Osteocyte (in vitro differentiated cells): Measurements from ENCODE around the gene TRIP10. TPM values are rescaled to one million over a fixed set of nuclear protein-coding genes. Genes with fewer than 3 reads are reported as not detected.
A peak's percentile ranks its signal among the peaks of the same experiment; 100 is the strongest.

Experiments
- DNase-seq: peaks from one replicate; pipeline ENCODE4 v3.0.0; 2021; ENCODE audit warnings: mixed read lengths; ENCODE audit not compliant: unreplicated experiment; ENCODE audit errors: extremely low spot score
- H3K27ac Mint-ChIP-seq: one replicate; pipeline ENCODE4 v1.8.0; 2021; ENCODE audit warnings: mild to moderate bottlenecking, mixed read lengths; ENCODE audit not compliant: unreplicated experiment
- H3K27me3 Mint-ChIP-seq: one replicate; pipeline ENCODE4 v1.8.0; 2021; ENCODE audit warnings: mixed read lengths; ENCODE audit not compliant: unreplicated experiment
- H3K36me3 Mint-ChIP-seq: one replicate; pipeline ENCODE4 v1.8.0; 2021; ENCODE audit warnings: mixed read lengths; ENCODE audit not compliant: unreplicated experiment
- H3K4me1 Mint-ChIP-seq: one replicate; pipeline ENCODE4 v1.8.0; 2021; ENCODE audit warnings: mixed read lengths; ENCODE audit not compliant: unreplicated experiment
- H3K4me3 Mint-ChIP-seq: one replicate; pipeline ENCODE4 v1.8.0; 2021; ENCODE audit warnings: mild to moderate bottlenecking, moderate library complexity, mixed read lengths; ENCODE audit not compliant: unreplicated experiment
- H3K9me3 Mint-ChIP-seq: one replicate; pipeline ENCODE4 v1.8.0; 2021; ENCODE audit warnings: mixed read lengths; ENCODE audit not compliant: unreplicated experiment
- total RNA-seq: library from RNA; stranded (reverse); gene quantifications from 2 replicates; pipeline ENCODE4 v1.2.1, GENCODE V29; 2021
- TF ChIP-seq, protein P1 (sequence below): fragments of 200-600 bp; sonication (generic); IDR thresholded peaks from 2 replicates; pipeline ENCODE4 v1.5.0; 2021; ENCODE audit warnings: antibody characterized with exemption, mild to moderate bottlenecking, moderate library complexity

The TRIP10 gene
- total RNA-seq, 1 donor from 2014 or later: 53.8 TPM

DNA sequence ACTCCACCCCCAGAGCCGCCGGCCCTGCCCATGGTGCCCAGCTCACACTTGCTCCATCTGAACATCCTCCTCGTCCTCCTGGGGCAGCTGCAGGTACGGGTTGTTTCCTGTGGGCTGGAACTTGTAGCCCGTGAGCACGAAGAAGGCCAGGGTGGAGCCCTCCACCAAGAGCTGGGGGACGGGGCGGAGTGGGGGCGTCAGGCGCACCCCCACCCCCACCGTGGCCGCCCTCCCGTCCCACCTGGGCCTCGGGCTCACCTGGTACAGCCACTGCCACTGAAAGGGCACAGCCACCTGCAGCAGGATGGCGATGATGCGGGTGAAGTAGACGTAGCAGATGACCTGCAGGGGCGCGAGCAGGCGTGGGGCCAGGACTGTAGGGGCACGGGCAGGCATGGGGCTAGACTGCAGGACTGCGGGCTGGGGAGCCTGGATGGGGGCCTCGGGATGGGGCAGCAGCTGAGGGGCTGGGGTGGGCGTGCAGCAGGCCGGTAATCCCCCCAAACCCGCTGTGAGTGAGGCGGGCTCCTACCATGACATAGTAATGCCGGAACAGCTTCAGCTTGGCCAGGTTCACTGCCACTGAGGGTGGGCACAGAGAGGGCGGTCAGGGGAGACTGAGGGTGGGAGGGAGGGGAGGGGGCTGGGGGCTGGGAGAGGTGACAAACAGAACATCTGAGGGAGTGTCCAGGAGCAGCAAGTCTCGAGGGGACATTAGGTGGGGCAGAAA lies 8.4 kb upstream of the TRIP10 start:
- no peak for DNase-seq
- Mint-ChIP-seq H3K4me1 (peaks cover 9% of the 10 kb centered on the region), H3K27ac (no peak overlapping the region), H3K36me3 (peaks cover 7% of the 10 kb centered on the region), H3K9me3 (no peaks in the 10 kb centered on the region), H3K27me3 (no peaks in the 10 kb centered on the region), H3K4me3 (no peak overlapping the region)
- TF ChIP-seq, protein P1, sequence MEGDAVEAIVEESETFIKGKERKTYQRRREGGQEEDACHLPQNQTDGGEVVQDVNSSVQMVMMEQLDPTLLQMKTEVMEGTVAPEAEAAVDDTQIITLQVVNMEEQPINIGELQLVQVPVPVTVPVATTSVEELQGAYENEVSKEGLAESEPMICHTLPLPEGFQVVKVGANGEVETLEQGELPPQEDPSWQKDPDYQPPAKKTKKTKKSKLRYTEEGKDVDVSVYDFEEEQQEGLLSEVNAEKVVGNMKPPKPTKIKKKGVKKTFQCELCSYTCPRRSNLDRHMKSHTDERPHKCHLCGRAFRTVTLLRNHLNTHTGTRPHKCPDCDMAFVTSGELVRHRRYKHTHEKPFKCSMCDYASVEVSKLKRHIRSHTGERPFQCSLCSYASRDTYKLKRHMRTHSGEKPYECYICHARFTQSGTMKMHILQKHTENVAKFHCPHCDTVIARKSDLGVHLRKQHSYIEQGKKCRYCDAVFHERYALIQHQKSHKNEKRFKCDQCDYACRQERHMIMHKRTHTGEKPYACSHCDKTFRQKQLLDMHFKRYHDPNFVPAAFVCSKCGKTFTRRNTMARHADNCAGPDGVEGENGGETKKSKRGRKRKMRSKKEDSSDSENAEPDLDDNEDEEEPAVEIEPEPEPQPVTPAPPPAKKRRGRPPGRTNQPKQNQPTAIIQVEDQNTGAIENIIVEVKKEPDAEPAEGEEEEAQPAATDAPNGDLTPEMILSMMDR: no peak

DNA sequence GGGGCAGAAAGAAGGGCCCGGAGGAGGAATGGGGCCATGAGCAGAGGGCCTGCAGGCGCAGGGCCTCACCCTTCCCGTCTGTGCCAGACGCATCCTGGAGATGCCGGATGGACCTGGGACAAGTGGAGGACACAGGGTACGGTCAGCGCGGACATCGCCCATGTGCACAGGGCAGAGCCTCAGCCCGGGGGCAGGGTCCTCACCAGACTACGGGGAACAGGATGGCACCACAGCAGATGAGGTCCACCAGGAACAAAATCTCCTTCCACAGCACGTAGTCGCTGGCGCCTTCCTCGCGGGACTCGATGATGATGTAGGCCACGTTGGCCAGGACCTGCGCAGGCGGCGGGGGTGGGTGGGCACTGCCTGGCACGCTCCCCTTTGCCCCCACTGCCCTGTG lies 7.7 kb upstream of the TRIP10 start:
- DNase-seq: no peak
- TF ChIP-seq, protein P1: no peak
- H3K4me1 Mint-ChIP-seq: peaks cover 14% of the 10 kb centered on the region
- H3K36me3 Mint-ChIP-seq: peaks cover 7% of the 10 kb centered on the region
- H3K27ac Mint-ChIP-seq: no peak overlapping the region
- H3K9me3 Mint-ChIP-seq: no peaks in the 10 kb centered on the region
- no peaks in the 10 kb centered on the region for H3K27me3 Mint-ChIP-seq
- no peak overlapping the region for H3K4me3 Mint-ChIP-seq

DNA sequence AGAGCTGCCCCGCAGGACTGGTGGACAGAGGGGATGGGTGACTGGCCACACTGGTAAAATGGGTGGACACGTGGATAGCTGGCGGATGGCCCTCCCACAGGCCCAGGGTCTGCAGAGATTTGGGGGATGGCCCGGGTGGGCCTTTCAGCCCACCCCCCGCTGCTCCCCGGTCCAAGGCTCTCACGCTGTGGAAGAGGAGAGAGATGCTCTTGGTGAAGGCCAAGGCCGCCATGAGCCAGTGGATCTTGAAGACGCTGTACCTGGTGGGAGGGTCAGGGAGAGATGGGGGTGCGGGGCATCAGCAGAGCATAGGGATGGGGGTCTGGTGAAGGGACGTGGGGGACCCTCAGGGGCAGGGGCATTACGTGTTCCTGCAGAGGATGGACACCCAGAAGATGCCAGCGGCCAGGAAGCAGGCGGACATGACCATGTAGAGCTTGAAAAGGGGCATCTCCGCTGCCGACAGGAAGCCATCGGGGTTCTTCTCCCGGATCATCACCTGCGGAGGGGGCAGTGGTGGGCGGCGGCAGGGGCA lies 6.6 kb upstream of the TRIP10 start:
- H3K36me3 Mint-ChIP-seq: peaks cover 7% of the 10 kb centered on the region
- peaks cover 16% of the 10 kb centered on the region for H3K4me1 Mint-ChIP-seq
- H3K4me3 Mint-ChIP-seq: no peak overlapping the region
- H3K9me3 Mint-ChIP-seq: no peaks in the 10 kb centered on the region
- TF ChIP-seq, protein P1: no peak
- H3K27ac Mint-ChIP-seq: no peak overlapping the region
- H3K27me3 Mint-ChIP-seq: no peaks in the 10 kb centered on the region
- DNase-seq: no peak

DNA sequence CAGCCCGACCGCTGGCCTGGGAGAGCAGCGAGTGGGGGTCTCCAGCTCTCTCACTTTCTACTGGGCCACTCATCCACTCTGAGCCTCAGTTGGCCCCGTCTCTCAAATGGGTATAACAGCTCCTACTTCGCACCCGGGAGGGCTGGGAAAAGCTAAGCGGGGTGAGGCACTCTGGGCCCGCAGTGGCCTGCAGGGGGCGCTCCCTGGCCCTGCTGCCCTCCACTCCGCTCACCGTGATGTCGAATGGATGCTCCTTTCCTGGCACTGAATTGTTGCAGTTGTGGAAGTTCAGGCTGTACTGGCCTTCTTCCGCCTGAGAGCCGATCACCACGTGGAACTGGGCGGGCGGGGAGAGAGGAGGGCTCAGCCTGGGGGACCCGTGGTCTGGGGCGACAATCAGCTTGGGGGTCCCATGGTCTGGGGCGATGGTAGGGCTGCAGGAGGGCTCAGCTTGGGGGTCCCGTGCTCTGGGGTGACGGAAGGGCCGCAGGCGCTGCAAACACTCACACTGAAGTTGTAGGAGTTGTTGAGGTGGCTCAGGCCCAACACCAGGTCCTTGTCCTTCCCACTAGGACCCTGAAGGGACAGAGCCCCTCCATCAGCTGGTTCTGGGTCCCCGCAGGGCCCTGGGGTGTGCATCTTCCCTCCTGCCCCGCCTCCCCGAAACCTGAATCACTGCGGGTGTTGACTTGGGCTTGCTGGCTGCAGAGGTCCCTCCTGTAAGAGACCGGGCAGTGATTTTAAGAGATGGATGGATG lies 6.0 kb upstream of the TRIP10 start:
- no peak overlapping the region for H3K4me3 Mint-ChIP-seq
- H3K36me3 Mint-ChIP-seq: peaks cover 7% of the 10 kb centered on the region
- H3K9me3 Mint-ChIP-seq: no peaks in the 10 kb centered on the region
- peaks cover 22% of the 10 kb centered on the region for H3K4me1 Mint-ChIP-seq
- no peak overlapping the region for H3K27ac Mint-ChIP-seq
- no peak for DNase-seq
- no peaks in the 10 kb centered on the region for H3K27me3 Mint-ChIP-seq
- TF ChIP-seq, protein P1: peak; percentile 30

DNA sequence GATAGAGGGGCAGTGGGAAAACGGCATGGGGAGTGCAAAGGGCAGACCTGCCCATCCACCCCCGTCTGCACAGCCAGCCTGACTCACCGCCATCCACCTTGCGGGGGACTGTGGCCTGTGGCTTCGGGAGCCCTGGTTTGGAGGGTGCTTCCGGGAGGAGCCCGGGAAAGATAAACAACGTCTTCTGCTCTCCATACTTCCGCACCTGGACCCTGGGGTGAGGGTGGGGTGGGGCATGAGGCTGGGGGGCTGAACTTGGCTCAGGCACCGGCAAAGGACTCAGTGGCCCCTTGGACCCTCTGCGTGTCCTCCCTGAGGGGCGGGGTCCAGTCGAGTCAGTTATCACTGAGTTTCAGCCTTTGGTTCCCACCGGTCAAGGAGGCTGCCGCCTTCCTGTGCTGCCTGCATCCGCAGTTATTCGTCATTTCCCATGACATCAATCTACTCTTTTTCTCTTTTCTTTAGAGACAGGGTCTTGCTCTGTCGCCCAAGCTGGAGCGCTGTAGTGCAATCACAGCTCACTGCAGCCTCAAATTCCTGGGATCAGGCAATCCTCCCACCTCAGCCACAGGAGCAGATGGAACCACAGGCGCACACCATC lies 5.3 kb upstream of the TRIP10 start:
- H3K4me1 Mint-ChIP-seq: peaks cover 29% of the 10 kb centered on the region
- TF ChIP-seq, protein P1: no peak
- peaks cover 7% of the 10 kb centered on the region for H3K36me3 Mint-ChIP-seq
- no peak overlapping the region for H3K27ac Mint-ChIP-seq
- H3K9me3 Mint-ChIP-seq: no peaks in the 10 kb centered on the region
- no peaks in the 10 kb centered on the region for H3K27me3 Mint-ChIP-seq
- H3K4me3 Mint-ChIP-seq: no peak overlapping the region
- no peak for DNase-seq
